ENCODE measurements around the gene C1orf105.

C1orf105 gene

DNA sequence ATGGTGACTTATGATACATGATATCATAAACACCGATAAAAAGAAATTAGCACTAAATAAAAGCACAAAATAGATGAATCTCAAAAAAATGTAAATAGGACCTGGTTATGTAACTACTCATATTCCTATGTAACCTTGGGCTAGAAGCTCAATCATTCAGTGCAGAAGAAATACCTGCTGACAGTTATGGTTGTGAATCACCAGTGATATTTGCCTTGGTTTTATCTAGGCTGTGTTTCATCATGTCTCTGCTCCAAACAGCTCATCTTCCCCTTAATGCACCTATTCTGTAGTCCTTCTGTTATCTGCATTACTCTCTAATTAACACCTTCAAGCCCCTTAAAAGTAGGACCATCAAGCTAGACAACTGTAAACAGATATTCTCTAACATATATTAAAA, 39.7 kb downstream of the C1orf105 start:
- no peak for DNase-seq (ENCODE audit: low spot score)

DNA sequence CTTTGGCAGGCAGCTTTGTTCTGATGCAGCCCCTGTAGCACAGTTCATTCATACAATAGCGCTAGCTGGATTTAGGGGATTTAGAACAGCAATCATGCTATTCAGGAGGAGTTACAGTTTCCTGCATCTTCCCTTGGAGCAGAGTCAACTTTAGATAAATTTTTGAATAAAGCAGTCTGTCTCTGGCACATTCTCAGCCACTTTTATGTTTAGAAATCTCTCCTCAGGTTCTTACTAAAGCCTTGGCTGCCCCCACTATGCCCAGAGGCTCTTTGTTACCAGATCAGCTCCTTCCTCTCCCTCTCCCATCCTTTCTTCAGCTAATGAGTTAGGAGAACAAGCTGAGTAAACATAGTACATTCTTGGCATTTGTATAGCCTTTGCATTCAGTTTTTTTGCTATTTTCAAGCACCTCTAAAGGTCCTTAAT, 40.4 kb downstream of the C1orf105 start:
- no peak for DNase-seq (ENCODE audit: low spot score)

DNA sequence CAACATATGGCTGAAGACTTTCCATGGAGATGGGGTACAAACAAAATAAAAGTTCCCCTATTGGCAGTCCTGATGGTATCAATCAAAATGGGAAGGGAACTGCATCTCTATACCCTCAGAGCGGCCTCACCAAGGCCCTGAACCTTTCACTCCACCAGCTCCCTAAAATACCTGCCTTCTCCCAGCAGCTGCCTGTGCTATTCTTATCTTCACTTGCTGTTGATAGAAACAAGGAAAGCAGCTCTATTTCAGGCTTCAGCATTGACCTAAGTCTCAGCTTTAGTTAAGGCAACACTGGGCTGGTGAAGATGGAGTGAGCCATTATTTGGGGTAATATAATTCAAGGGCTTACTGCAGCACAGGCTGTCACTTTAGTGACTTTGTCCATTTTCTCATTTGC, 45.1 kb downstream of the C1orf105 start:
- no peak for DNase-seq (ENCODE audit: low spot score)

DNA sequence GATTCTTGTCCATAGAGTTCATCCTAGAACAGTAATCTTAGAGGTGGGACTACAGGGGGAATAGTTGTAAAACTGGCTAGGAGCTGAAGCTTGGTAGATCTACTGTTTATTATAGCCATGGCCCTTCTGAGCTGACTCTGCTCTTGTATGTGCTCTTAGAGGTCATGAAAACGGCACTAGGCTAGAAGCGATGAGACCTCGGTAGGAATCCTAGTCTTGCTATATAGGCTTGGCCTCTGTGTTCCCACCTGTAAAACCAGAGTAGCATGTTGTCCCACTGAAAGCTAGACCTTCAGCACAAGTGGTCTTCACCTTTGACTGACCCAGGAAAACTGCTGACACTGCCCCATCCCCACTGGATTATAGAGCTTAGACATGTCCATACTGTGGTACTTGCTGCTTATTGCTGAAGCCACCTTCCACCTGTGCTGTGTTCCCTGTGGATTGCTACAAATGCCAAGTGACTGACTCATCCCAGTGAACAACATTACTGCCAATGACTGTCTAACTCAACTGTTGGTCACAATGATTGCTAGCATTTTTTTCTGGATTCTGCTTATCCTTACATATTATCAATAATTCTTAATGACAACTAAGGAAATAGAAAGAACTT, 46.4 kb downstream of the C1orf105 start:
- no peak for DNase-seq (ENCODE audit: low spot score)

DNA sequence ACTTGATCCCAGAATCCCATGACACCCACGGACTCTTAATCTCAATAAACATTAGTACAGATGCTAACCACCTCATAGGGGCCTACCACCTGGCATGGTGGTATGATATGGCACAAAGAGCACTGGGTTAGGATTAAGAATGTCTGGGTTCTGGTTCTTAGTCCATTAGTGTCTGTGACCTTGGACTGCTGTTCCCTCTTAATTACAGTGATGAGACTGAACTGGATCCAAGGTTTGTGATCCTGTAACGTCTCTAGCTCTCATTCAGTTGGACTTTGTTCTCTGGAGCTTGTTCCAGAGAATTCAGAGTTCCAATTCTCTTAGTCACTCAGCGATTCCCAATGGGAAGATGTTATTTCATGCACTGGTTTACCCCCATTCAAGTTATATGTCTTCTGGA, 47.0 kb downstream of the C1orf105 start:
- DNase-seq (ENCODE audit: low spot score), result no peak

DNA sequence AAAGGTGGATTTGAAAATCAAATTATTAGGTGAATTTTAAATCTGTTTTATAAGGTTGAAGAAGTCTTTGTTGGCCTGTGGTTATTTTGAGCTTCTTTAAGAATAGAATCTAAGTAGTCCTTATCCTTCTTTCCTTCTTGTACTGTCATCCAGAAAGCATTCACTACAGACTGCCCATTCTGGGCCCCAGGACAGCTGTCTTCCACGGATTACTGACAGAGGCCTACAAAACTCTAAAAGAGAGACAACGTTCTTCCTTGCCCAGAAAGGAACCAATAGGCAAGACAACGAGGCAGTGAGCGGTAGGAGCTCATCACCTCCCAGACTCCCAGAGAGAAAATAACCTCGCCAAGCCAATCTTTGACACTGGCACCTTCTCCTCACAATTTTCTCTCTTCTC, 47.8 kb downstream of the C1orf105 start:
- DNase-seq (ENCODE audit: low spot score), result no peak

DNA sequence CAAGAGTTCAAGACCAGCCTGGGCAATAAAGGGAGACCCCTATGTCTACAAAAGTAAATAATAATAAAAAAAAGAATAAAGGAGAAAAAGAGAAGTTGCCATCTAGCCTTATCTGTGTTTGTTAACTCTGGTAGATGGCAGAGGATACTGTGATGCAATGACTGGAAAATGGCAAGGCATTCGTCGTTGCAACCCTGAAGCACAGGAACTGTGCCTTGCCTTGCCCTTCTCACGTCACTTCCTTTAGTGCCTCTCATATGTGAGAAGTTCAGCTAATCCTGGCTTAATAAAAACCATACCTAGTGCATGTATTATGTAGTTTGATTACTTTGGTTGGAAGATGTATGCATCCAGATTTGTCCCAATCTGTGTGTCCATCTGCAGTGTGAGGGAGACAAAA, 49.2 kb downstream of the C1orf105 start:
- no peak for DNase-seq (ENCODE audit: low spot score)

DNA sequence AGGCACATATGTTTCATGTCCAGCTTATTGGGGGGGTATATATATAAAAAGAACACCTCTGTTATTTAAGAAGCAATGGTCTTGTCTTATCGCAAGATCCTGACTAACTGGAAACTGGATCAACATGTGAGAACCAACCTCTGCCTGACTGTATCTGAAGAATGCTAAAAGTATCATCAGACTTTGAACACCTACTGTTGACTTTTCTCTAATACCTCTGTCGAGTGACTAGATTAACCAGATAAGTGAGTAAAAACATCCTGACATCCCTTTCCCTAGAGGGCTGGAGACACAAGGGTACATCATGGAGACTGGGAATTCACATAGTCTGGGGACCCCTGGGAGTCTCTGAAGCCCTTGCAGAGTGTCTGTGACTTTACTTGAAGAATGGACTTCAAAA, 49.7 kb downstream of the C1orf105 start:
- DNase-seq (ENCODE audit: low spot score), result no peak

DNA sequence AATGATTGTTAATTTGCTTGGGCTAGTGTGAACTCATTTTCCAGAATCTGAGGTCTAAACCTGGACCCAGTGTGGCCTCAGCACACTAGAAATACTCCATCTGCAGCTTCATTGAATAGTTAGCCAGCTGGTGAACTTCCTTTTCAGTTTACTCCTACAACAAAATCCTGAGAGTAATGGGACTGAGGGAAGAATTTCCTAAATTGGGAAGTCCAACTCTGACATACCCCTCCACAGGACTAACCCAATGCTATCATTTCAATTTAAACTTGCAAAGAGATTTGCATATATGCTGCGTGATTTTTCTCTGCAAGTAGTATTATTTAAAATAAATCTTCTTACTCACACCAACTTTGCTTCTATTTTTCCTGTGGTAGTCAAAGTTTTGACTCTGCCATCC, 51.2 kb downstream of the C1orf105 start:
- DNase-seq (ENCODE audit: low spot score), result no peak

DNA sequence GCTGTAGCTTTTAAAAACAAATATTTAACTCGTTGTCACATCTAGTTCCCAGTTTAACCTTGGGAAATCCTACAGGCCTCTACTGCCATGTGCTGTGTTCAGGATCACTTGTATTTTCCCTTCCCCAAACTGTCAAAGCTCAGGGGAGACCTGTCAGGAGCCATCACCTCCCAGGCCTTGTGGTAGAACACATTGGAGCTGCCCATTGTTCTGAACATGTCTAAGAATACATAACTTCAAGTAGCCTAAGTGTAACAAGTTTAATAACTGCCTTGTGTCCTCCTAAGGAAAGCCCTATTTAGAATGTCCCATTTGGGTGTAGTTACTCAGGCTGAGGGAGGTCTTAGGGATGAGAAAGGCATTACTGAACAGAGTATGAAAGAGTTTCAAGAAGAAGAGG, 52.0 kb downstream of the C1orf105 start:
- DNase-seq (ENCODE audit: low spot score), result no peak

DNA sequence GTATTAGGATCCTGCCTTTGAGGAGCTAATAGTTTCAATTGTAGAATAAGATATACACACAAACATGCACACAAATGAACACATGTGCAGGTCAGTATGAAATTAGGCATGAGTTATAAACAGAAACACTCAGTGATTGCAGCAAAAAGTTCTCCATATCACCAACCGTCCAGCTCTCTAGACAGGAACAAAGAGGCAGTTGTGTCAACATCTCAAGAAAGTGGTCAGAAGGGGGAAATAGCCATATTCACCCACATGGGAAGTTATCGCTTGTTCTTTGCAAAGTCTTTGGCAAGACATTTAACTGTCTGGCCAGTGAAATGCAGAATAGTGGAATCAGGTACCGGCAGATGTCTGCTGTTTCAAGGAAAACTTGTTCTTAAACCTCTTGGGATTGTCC, 52.8 kb downstream of the C1orf105 start:
- DNase-seq (ENCODE audit: low spot score), result no peak

DNA sequence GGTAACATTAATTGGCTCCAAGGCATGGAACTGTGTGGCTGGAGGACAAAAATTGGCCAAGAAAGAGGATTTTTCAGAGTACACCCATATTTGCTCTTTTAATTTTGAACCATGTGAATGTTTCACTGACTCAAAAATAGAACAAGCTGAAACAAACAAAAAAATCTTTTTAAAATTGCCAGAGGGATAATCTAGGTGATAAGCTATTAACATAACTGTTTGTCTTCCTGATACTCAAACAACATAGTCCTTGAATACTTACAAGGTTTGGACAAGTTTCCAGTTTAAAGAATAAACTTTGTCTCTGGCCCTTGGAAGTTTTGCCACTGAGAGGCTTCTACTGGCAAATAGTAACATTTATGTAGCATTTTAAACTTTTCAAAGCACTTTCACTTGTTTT, 53.4 kb downstream of the C1orf105 start:
- DNase-seq (ENCODE audit: low spot score), result no peak

DNA sequence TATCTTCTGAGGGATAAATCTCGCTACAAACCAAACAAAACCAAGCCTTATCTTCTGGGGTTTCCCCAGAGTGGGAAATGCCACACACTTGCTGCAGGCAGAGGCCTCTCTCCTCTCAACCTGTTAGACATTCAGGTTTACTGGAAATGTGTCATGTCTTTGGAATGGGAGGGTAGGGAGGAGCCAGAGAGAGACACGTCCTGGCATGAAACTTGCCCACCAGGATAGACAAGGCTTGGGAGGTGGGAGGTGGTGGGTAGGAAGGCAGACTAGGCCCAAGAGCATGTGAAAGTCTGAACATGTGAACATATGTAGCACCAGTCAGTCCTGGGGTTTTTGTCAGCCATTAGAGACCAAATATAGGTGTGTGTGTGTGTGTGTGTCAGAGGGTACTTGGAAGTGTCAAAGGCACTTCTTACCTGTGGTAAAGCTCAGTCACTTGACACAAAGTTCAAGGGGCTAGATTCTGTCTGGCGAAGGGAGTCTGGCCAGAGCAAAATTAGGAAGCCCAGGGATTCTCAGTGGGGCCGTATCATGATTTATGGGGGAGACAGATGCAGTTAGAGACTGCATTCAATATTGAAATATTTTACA, 55.8 kb downstream of the C1orf105 start:
- no peak for DNase-seq (ENCODE audit: low spot score)

DNA sequence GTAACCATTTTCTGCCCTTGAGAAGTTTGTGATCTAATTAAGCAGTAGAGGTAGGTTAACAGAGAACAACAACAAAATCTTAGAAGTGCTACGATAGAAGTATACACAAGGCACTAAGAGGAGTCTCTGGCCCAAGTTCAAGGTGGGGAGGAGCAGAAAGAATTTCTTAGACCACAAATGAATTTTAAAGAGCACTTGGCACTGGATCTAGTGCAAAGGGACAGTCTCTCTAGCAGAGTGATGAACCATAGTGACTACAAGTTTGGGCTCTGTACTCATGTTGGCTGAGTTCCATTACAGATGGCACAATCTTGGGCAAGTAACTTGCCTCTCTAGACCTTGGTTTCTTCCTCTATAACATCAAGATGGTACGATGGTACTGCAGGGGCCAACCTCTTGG, 56.7 kb downstream of the C1orf105 start:
- DNase-seq (ENCODE audit: low spot score), result no peak

DNA sequence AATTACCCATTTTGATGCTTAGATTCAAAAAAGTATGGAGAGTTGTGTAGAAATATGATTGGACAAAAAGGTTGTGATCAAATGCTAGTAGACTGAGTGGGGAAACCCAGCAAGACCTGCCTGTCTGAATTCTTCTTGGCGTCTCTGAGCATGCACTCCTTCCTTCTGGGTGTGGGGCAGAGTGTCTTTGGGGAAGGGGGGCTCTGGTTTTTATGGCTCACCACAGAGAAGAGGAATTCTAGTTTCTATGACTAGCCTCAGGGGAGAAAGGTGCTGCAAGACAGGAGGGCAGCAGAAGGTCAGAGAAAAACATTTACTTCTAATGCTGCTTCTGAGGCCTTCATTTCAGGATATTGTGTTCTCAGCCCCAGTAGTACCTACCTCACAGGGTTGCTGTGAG, 57.3 kb downstream of the C1orf105 start:
- no peak for DNase-seq (ENCODE audit: low spot score)

DNA sequence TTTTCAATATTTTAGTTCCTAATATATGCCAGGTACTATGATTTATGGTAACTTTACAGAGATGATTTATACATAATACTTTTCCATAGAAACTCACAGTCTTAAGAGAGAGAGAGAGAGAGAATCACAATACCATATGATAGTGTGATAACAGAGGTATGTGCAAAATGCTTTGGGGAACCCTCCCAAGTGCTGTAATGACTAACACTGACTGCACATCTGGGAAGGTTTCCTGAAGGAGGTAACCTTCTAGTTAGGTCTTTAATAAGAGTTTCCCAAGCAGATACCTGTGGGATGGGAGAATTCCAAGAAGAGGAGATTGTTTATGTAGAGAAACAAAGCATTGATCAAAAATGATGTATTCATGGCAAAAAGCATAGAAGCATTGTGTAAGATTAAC, 58.0 kb downstream of the C1orf105 start:
- DNase-seq (ENCODE audit: low spot score), result no peak

DNA sequence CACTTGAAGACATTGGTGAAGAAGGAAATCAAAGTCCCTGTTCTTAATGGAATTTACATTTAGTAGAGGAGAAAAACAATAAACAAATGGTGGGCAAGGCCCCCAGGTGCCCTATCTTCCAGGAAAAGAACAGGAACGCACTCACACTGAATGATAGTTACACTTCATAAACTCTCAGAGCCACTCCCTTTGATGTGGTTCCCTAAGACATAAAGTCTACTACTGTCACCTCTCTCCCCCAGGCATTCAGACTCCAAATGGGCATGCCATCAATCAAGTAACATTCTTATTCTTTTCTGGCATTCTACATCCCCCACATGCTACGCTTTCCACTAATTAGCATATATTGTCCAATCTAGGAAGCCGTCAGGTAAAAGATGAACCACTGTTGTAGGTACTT, 59.9 kb downstream of the C1orf105 start:
- DNase-seq (ENCODE audit: low spot score), result no peak

DNA sequence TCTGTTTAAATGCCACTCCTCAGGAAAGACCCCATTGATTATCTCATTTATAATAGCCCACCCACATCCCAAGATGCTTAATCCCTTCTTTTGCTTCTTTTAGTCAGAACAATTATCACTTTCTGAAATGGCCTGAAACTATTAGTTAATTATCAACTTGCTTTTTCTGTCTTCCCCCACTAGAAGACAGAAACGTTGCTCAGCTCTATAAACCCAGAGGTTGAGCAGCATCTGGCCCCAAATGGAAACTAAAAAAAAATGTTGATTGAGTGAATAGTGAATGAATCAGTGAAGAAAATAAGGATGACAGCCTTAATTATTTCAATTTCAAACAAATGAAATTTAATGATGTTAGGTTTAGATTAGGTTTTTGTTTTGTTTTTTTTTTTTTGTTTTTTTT, 61.6 kb downstream of the C1orf105 start:
- no peak for DNase-seq (ENCODE audit: low spot score)

DNA sequence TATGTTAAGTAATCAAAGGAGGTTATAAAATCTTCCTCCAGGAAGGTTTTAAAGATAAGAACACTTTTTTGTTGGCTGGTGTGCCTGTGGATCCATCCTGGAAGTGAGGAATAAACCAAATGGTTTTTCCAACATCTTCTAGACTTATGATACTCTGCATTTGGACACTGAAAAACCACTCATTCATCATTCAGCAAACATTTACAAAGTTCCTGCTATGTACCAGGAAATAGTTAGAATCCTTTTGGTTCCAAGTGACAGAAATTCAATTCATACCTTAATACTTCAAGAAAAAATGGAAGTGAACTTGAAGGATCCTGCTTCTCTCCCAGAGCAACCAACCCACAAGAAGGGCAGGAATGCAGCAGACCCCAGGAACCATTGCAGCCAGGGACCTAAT, 63.0 kb downstream of the C1orf105 start:
- DNase-seq (ENCODE audit: low spot score), result no peak

DNA sequence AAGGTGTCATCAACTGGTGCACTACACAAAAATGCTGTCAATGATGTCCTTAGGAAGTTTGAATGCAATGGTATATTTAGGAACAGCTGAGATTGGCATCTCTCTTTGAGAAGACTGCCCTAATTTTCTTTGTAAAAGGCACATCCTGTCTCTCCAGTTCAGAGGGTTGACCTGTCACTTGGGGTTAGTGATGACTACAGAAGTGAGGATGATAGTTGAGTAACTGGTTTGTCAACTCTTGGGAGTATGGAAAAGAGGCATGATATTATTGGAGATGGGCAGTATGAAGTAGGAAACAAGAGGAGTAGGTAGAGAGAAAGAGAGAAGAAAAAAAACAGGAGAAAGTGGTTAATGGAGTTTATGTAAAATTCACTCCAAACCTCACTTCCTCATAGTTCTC, 63.8 kb downstream of the C1orf105 start:
- DNase-seq (ENCODE audit: low spot score), result no peak

DNA sequence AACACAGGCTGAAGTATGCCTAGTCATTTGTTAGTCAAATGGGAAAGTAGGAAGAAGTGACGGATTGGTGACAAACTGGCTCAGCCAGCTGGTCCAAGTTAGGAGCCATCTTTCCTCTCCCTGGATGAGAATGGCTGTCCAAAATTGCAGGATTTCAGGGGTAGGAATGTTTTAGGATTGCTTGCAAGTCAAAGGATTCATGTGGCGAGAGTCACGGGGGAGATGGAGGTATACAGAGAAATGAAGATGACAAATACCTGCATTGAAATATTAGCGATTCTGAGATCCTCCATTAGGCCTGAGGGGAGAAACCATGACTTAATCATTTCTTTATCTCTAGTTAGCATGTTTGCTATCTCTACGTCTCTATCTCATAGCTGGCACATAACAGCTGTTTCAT, 65.1 kb downstream of the C1orf105 start:
- DNase-seq (ENCODE audit: low spot score), result no peak

DNA sequence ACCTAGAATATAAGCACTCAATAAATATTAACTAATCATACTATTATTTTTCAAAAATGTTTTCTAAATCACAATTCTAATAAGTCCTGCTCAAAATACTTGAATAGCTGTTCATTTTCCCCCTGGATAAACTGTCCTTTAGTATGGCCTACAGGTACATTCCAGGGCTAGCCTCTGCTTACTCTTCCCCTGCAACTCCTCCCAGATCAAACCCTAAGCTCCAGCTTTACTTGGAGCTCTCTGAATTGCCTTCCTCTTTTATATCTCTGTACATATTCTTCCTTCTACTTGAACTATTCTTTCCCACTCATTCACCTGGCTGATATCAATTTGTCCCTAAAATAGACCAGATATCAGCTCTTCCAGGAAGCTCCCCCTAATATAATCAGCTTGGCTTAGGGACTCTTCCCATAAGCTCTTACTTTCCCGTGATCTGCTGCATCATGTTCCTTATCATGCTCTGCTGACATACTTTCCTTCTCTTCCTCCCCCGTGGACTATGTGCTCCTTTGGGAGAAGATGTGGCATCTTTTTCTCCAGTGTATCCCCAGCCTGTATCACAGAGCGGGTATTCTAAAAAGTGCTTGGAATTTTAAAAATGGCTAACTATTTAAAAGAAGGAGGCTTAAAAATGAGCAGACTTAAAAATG, 66.4 kb downstream of the C1orf105 start:
- DNase-seq (ENCODE audit: low spot score), result no peak

DNA sequence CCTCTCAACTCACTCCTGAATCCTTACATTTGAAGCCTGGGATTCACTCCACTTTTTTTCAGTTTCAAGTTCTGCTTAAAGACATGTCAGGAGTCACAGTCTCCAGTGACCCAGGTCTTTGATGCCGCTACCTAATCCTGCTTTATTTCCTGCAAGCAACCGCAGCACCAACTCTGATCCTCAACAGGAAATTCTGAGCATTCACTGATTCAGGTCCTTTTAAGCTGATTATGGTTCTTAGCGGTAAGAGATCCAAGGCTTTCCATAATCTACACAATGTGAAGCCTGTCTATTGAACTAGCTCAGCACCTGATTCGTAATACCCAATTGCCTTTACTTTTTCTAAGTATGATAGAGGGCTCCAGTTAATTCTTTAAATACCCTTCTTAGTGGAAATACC, 67.1 kb downstream of the C1orf105 start:
- no peak for DNase-seq (ENCODE audit: low spot score)

DNA sequence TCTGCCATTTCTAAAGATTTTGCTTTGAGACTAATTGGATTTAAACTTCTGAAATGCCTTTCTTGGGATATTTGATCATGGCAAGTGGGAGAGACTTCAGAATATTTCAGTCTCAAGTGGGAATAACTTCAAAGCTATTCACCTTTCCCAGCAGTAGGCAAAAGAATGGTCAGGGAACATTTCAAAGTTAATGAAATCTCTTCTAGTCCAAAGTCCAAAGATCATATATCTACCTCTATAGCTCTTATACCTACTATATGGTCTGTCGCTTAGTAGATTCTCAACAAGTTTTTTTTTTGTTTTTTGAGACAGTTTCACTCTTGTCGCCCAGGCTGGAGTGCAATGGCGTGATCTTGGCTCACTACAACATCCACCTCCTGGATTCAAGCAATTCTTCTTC, 67.9 kb downstream of the C1orf105 start:
- no peak for DNase-seq (ENCODE audit: low spot score)
